Midbrain (tissue), 1 donor: ENCODE results near the gene VMP1.
"Not testable (repeated sequence)": the region's sequence is repeated elsewhere in the genome, so short reads cannot be mapped to it uniquely, and the experiment has no call there.

Source experiments
- DNase-seq: peaks from one replicate; lab custom pipeline; 2025; lab: John Stamatoyannopoulos, UW

Gene VMP1

GRCh38 chr17:59811209-59811608 is 103.8 kb downstream of the VMP1 start:
- no peak for DNase-seq

DNA sequence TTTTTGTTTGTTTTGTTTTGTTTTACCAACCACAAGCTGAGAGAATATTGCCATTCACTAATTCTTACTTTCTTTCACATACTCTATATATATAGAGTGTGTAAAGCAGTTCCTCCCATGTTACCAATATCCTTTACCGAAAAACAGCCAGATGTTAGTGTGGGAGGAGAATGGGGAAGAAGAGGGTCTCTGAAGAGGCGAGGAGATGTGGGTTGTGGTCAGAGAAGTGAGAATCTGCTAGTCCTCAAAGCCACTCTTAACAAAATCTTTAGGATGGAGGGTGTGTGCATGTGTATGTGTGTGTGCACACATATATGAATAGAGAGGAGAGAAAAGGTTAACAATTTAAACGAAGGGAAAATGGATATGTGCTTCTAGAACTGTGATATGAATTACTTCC is 104.7 kb downstream of the VMP1 start:
- no peak for DNase-seq

DNA sequence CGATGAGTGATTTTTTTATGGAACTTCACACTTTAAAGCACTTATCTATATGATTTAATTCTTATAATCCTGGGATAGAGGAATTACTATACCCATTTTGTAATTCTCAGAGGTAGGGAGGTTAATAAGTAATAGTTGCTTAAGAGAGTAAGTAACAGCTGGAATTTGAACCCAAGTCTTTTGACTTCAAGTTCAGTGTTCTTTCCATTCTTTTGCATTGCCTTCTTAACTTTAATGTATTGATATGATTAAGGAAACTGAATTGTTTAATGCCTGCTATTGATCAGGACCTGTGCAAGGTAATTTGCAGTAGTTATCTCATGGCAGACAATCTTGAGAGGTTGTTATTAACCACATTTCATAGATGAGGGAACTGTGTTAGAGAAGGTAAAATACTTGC is 106.8 kb downstream of the VMP1 start:
- no peak for DNase-seq

- DNase-seq: no peak
Measured at GRCh38 chr17:59814685-59815084, 107.2 kb downstream of the VMP1 start.

GRCh38 chr17:59815965-59816364 is 108.5 kb downstream of the VMP1 start:
- DNase-seq: no peak

DNA sequence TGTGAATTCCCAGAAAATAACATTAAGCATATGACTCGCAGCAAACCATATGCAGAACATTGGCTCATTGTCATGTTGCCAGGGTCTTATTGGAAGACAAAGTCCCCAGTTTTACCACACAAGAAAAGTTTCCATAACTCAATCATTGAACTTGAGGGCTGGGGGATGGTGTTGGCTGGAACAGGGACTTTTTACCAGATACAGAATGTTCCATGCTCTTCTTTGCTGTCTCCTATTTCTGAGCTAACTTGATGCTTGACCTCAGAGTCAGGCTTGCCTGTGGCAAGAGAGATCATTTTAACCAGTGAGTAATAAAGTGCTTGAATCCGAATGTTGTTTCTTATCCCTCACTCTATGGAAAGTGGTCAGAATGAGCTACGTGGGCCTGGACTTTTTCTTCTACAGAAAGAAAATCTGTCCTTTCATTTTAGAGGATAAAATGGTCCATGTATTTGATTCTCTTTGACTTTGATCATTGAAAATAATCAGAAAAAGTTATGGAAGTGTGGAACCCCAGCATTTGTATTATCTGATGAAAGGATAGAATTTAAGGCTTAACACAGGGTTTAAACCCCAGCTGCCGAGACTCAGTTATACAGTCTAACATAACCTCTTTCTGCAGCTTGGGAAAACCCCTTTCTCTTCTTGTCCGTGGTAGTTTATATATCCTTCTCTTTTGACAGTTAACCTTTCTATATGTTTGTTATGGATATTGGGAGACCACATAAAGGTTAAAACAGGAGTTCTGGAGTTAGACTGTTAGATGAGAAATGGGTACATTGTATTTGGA is 118.3 kb downstream of the VMP1 start:
- DNase-seq: no peak

DNA sequence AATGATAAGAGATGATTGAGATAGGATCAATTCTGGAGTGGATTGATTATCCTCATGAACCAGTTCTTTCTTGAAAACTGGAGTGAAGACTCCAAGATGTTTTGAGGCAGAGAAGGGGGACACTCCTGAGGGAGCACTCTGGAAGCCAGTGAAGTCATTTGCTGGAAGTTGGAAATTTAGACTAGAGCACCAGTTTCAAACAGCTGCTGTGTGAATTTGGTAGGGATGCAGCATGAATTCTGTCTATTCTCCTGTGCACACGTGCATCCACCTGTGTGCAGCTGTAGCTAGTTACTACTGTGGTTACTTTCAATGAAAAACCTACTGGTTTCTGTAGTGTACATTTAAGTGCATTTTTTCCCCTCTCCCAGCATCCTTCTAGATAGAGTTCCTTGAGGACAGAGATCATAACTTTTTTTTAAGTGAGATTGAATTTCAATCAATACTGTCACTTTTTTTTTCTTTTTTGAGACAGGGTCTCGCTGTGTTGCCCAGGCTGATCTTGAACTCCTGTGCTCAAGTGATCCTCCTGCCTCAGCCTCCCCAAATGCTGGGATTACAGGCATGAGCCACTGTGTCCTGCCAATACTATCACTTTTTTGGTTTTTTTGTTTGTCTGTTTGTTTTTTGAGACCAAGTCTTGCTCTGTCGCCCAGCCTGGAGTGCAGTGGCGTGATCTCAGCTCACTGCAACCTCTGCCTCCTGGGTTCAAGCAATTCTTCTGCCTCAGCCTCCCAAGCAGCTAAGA is 119.4 kb downstream of the VMP1 start:
- no peak for DNase-seq

DNA sequence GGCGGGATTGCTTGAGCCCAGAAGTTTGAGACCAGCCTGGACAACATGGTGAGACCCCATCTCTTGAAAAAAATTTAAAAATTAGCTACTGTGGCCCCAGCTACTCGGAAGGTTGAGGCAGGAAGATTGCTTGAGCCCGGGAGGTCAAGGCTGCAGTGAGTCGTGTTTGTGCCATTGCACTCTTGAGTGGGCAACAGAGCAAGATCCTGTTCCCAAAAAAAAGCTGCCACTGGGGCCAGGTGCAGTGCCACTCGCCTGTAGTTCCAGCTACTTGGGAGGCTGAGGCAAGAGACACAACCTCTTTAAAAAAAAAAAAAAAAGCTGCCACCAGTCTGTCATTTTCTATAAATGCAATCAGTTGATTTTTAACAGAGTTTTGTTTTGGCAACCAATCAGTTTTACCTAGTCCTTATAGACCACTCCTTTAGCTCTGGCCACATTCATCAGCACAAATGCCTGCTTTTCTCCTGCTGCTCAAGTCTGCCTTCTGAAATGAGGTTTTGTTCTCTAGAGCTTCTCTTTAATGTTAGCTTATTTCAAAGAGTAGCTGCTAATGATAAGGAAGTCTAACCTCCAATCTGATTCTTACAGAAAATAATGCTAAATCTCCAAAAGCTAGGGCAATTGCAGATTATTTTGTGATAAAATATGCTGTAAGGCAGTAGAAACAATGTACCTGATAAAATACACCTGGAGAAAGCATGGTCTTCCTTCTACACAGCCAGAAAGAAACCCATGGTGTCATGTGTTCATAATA is 120.4 kb downstream of the VMP1 start:
- no peak for DNase-seq

DNA sequence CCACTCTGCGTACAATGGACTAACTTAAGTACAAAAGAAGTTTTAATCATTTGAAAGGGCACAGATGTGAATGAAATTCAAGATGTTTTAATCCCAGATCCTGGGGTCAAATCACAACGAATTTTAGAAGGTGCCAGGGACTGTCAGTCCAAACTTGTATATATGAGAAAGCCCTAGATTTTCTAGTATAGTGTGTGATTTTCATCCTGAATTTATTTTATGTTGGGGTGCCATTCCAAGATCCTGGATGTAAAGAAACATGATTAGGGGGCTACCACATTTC is 121.0 kb downstream of the VMP1 start:
- no peak for DNase-seq

DNA sequence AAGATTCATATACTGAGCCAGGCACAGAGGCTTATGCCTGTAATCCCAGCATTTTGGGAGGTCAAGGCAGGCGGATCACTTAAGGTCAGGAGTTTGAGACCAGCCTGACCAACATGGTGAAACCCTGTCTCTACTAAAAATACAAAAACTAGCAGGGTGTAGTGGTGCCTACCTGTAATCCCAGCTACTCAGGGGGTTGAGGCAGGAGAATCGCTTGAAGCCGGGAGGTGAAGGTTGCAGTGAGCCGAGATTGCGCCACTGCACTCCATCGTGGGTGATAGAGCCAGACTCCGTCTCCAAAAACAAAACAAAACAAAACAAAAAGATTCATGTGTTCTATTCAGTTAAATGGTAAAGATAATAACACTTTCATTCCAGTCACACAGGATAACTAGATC is 121.4 kb downstream of the VMP1 start:
- not testable (repeated sequence) for DNase-seq

DNA sequence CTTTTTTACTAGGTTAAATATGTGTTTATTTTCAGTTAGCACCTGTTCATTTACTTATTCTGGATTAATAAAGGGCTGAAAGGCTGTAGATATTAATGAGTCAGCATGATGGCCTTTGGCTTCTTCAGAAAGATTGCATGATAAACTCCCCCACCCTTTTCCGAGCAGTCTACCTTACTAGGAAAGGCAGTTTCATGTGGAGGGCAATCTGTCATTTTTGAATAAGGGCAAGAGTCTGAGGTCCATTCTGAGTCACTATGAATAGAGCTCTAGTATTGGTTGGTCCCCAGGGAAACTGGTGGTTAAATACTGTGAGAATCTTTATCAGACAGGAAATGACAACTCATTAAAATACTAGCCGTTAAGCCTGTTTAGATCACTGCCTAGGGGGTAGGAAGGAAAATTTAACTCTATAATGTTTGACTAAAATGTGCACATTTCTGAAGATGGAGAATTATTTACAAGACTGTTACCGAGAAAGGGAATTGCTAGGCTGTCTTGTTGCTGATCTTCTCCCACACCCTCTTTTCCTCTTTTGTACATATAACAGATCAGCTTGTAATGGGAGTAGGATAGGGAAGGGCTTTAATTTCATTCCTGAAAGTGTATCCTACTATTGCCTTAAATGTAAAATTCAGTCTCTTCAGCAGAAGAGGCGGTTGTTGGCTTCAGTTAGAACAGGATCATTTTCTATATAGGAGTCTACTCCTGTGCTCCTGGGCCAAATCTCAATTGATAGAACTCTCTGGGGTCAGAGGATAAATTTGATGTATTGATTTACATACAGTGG is 122.0 kb downstream of the VMP1 start:
- DNase-seq: no peak

DNA sequence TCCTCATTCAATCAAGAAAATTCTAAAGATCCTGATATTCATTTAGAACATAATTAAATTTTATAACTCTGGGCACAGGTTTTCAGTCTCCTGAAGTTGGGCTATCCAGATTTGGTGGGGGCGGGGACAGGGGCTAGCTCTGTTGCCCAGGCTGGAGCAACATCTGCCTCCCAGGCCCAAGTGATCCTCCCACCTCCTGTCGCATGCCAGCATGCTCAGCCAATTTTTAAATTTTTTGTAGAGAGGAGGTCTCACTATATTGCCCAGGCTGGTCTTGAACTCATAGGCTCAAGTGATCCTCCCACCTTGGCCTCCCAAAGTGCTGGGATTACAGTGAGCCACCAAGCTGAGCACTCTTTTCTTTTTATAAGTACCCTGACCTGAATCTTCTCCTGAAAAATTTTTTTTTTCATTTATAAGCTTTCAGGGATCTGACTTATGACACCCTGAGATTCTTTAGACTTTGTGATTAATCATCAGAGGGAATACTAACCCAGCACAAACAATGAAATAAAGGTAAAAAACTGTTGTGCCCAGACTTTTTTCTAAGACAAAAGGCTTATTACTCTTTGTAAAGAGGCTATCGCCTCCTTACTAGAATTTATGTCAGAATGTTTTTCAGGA is 122.7 kb downstream of the VMP1 start:
- DNase-seq: no peak

DNA sequence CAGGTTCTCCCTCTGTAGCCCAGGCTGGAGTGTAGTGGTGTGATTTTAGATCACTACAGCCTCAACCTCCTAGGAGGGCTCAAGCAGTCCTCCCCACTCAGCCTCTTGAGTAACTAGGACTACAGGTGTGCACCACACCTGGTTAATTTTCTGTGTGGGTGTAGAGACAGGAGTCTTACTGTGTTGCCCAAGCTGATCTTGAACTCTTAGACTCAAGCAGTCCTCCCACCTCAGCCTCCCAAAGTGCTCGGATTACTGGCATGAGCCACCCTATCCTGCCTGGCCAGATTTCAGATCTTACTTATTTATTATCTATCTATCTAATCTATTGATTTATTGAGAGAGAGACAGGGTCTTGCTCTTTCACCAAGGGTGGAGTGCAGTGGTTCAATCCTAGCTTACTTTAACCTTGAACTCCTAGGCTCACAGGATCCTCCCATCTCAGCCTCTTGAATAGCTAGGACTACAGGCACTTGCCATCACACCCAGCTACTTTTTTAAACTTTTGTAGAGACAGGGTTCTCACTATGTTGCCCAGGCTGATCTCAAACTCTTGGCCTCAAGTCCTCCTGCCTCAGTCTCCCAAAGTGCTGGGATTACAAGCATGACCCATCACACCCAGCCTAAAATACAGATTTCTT is 123.5 kb downstream of the VMP1 start:
- no peak for DNase-seq

GRCh38 chr17:59832883-59833379 is 125.5 kb downstream of the VMP1 start:
- no peak for DNase-seq

- DNase-seq: peak; percentile 15
Measured at GRCh38 chr17:59837308-59838051, 130.0 kb downstream of the VMP1 start.

GRCh38 chr17:59838052-59838916 is 130.8 kb downstream of the VMP1 start:
- DNase-seq: no peak

DNA sequence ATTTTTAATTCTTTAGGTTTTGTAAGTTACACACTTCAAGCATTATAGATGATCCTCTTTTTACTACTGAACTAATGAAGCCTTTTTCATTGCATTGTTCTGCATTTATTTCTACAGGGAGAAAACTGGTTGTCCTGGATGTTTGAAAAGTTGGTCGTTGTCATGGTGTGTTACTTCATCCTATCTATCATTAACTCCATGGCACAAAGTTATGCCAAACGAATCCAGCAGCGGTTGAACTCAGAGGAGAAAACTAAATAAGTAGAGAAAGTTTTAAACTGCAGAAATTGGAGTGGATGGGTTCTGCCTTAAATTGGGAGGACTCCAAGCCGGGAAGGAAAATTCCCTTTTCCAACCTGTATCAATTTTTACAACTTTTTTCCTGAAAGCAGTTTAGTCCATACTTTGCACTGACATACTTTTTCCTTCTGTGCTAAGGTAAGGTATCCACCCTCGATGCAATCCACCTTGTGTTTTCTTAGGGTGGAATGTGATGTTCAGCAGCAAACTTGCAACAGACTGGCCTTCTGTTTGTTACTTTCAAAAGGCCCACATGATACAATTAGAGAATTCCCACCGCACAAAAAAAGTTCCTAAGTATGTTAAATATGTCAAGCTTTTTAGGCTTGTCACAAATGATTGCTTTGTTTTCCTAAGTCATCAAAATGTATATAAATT is 132.3 kb downstream of the VMP1 start:
- DNase-seq: no peak

DNA sequence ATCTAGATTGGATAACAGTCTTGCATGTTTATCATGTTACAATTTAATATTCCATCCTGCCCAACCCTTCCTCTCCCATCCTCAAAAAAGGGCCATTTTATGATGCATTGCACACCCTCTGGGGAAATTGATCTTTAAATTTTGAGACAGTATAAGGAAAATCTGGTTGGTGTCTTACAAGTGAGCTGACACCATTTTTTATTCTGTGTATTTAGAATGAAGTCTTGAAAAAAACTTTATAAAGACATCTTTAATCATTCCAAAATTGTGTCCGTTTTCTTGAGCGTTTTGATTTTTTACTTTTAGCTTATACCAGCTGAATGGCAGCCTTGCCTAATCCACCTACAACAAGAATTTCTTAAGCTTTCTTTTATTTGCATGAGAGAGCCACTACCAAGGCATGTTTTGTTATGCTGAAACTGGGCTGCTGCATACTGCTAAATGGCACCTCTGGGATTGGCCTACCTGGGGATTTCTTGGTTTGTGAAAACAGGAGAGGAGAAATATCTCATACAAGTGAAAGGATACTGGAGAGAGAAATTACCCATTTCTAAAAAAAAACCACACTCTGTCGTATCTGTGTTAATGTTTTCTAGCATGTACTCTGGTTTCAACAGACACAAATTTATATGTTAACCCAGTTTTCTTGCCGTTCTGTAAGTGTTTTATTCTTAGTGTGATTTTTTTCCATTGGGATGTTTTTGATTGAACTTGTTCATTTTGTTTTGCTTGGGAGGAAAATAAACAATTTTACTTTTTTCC is 133.1 kb downstream of the VMP1 start:
- no peak for DNase-seq
